Calu3 (cell line): ENCODE data around the gene BRF1. TPM values are rescaled to one million over a fixed set of nuclear protein-coding genes. Genes with fewer than 3 reads are reported as not detected.
A peak's percentile ranks its signal among the peaks of the same experiment; 100 is the strongest.

Source experiments
- BruUV-seq: library from RNA; stranded (reverse); fragments of 400-500 nt; replicated peaks from 2 replicates; lab custom pipeline; 2021; lab: Mats Ljungman, UMichigan
- CTCF ChIA-PET: fragments of 300-600 bp; sonication (Branson Sonifier 250); formaldehyde crosslinking; loops from one replicate; lab custom pipeline; 2022; ENCODE audit warnings: antibody characterized with exemption; lab: Charles Lee
- DNase-seq: peaks from one replicate; pipeline ENCODE4 v3.0.0; 2022
- H3K27ac Mint-ChIP-seq: one replicate; pipeline ENCODE4 v1.8.0; 2022; ENCODE audit warnings: mixed read lengths; ENCODE audit not compliant: unreplicated experiment
- H3K27me3 Mint-ChIP-seq: one replicate; pipeline ENCODE4 v1.8.0; 2022; ENCODE audit warnings: mixed read lengths; ENCODE audit not compliant: unreplicated experiment
- H3K36me3 Mint-ChIP-seq: one replicate; pipeline ENCODE4 v1.8.0; 2022; ENCODE audit warnings: mild to moderate bottlenecking, moderate library complexity, mixed read lengths; ENCODE audit not compliant: insufficient read depth, unreplicated experiment
- H3K4me1 Mint-ChIP-seq: one replicate; pipeline ENCODE4 v1.8.0; 2022; ENCODE audit warnings: mild to moderate bottlenecking, low read depth, mixed read lengths; ENCODE audit not compliant: unreplicated experiment
- H3K4me3 Mint-ChIP-seq: one replicate; pipeline ENCODE4 v1.8.0; 2022; ENCODE audit warnings: mild to moderate bottlenecking, low read depth, moderate library complexity, mixed read lengths; ENCODE audit not compliant: unreplicated experiment
- H3K9me3 Mint-ChIP-seq: one replicate; pipeline ENCODE4 v1.8.0; 2022; ENCODE audit warnings: low read depth, mixed read lengths; ENCODE audit not compliant: unreplicated experiment
- intact Hi-C: fragments of 100-400 bp; cut with micrococcal nuclease; formaldehyde crosslinking; loops from one replicate; pipeline ENCODE4 v1.10.0; 2022; ENCODE audit not compliant: unreplicated experiment
- total RNA-seq: library from RNA; stranded (reverse); gene quantifications from 2 replicates; pipeline ENCODE4 v1.2.3, GENCODE V29; 2022
- TF ChIP-seq, protein P1 (sequence below): fragments of 200-600 bp; IDR thresholded peaks from one replicate; pipeline ENCODE4 v1.8.0; 2022; ENCODE audit warnings: antibody characterized with exemption; ENCODE audit not compliant: unreplicated experiment

The BRF1 gene
- total RNA-seq, 1 experiment from 2014 or later: 38.4 TPM

DNA sequence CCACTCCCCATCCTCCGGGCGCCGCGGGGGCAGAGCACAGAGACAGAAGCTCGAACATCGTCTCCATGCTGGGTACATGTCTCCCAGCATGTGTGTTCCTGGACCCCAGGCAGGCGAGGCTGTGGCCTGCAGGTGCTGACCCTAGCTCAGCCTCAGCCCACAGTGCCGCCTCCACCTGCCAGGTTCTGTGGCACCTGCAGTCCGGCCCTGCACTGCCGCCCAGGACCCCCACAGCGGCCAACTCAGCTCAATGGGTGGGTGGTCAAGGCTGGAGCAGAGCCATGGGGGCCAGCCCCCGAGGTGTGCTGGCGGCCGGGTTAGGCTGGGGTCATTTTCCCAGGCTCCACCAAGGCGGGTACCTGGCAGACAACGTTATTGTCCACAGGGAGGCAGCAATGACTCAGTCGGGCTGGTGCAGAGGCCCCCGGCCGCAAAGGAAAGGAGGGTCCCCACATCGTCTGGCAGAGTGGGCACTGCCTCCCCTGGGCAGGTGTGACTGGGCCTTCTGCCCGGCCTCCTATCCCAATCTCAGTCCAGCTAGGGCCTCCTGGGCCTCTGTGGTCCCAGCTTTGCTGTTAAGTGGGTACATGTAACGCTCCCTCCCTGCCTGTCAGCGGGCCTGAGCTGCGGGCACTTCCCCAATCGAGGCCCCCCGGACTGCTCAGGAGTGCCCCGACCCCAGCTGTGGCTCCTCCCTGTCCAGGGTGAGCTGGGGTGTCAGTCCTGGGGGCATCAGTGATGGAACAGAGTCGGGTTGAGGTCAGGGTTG, 99.5 kb downstream of the BRF1 start:
- CTCF ChIA-PET: interaction anchor here (0.6 to 2.0 kb wide), 3 partner anchors 151 to 289 kb away, joined by 3 to 6 read pairs (median 4); partner anchors contain the start of gene TEDC1
- no peak for DNase-seq
- H3K27me3 Mint-ChIP-seq: peaks cover 34% of the 10 kb centered on the region
- no peak overlapping the region for H3K27ac Mint-ChIP-seq
- no TSS peak for BruUV-seq
- no peaks in the 10 kb centered on the region for H3K9me3 Mint-ChIP-seq
- H3K36me3 Mint-ChIP-seq: peaks cover 9% of the 10 kb centered on the region
- H3K4me1 Mint-ChIP-seq: peaks cover 15% of the 10 kb centered on the region
- TF ChIP-seq, protein P1, sequence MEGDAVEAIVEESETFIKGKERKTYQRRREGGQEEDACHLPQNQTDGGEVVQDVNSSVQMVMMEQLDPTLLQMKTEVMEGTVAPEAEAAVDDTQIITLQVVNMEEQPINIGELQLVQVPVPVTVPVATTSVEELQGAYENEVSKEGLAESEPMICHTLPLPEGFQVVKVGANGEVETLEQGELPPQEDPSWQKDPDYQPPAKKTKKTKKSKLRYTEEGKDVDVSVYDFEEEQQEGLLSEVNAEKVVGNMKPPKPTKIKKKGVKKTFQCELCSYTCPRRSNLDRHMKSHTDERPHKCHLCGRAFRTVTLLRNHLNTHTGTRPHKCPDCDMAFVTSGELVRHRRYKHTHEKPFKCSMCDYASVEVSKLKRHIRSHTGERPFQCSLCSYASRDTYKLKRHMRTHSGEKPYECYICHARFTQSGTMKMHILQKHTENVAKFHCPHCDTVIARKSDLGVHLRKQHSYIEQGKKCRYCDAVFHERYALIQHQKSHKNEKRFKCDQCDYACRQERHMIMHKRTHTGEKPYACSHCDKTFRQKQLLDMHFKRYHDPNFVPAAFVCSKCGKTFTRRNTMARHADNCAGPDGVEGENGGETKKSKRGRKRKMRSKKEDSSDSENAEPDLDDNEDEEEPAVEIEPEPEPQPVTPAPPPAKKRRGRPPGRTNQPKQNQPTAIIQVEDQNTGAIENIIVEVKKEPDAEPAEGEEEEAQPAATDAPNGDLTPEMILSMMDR: peak; percentile 31
- intact Hi-C loops: no loop called here
- H3K4me3 Mint-ChIP-seq: no peak overlapping the region

DNA sequence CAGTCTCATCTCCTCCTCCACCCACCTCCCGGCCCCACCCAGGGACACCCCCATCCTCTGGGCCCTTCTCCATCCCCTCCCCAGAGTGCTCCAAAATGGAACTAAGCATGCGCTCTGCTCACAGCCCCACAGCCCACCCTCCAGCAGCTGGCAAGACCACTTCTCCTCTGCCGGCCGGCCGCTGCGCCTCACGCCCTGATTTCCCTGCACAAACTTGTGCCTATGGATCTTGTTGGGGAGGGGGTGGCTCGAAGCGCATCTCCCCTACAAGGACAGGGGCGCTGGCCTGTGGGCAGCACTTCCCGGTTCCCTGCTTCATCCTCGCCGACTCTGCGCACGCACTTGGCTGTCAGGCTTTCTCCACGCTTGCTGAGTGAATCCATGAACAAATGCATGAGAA, 100.2 kb downstream of the BRF1 start:
- CTCF ChIA-PET: interaction anchor here (0.6 to 2.0 kb wide), 3 partner anchors 152 to 289 kb away, joined by 4 to 6 read pairs (median 6); no protein-coding TSS in a partner anchor
- DNase-seq: no peak
- peaks cover 40% of the 10 kb centered on the region for H3K27me3 Mint-ChIP-seq
- no peaks in the 10 kb centered on the region for H3K9me3 Mint-ChIP-seq
- H3K4me1 Mint-ChIP-seq: peaks cover 15% of the 10 kb centered on the region
- TF ChIP-seq, protein P1: no peak
- no peak overlapping the region for H3K27ac Mint-ChIP-seq
- no peak overlapping the region for H3K4me3 Mint-ChIP-seq
- H3K36me3 Mint-ChIP-seq: peaks cover 9% of the 10 kb centered on the region
- intact Hi-C loops: no loop called here
- BruUV-seq: no TSS peak

DNA sequence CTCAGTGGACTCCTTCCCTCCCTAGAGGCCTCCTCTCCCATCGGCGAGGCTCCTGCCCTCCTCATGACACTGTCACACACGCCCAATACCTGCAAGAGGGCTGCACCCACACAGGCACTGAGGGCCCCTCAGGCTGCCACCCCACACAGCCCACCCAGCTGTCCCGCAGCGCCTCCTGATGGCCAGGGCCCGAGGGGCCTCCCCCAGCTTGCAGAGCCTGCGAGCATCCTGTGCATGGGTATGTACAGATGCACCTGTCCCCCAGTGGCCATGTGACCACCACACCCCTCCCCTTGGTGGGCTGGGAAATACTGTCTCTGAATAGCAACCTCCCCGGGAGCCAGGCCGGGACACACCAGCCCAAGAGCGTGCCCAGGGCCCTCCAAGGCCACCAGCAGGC, 100.7 kb downstream of the BRF1 start:
- peaks cover 15% of the 10 kb centered on the region for H3K4me1 Mint-ChIP-seq
- TF ChIP-seq, protein P1: no peak
- no peak overlapping the region for H3K4me3 Mint-ChIP-seq
- no peak for DNase-seq
- peaks cover 8% of the 10 kb centered on the region for H3K36me3 Mint-ChIP-seq
- intact Hi-C loops: no loop called here
- no peak overlapping the region for H3K27ac Mint-ChIP-seq
- no peaks in the 10 kb centered on the region for H3K9me3 Mint-ChIP-seq
- CTCF ChIA-PET: no interaction called here
- H3K27me3 Mint-ChIP-seq: peaks cover 46% of the 10 kb centered on the region
- no TSS peak for BruUV-seq

DNA sequence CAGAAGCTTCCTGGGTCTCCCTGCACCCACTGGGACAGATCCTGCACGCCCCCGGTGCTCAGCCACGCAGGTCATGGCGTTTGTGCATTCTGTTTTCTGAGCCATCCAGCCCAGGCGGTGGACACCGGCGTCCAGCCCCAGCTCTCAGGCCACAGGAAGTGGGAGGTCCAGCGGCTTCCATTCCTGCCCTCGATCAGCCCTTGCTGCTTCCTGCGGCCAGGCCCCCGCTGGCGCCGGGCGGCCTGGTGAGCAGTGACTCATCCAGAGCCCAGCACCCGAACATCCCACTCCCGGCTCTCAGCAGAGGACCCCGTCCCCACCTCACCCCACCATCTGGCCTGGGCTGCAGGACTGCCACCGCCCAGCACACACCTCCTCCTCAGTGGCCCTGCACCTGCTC, 101.7 kb downstream of the BRF1 start:
- DNase-seq: no peak
- peaks cover 56% of the 10 kb centered on the region for H3K27me3 Mint-ChIP-seq
- no TSS peak for BruUV-seq
- intact Hi-C loops: no loop called here
- no peaks in the 10 kb centered on the region for H3K9me3 Mint-ChIP-seq
- H3K4me3 Mint-ChIP-seq: no peak overlapping the region
- peaks cover 18% of the 10 kb centered on the region for H3K4me1 Mint-ChIP-seq
- H3K36me3 Mint-ChIP-seq: no peaks in the 10 kb centered on the region
- CTCF ChIA-PET: interaction anchor here (0.9 kb wide), 1 partner anchor 104 kb away, joined by 3 read pairs; no protein-coding TSS in a partner anchor
- H3K27ac Mint-ChIP-seq: no peak overlapping the region
- TF ChIP-seq, protein P1: no peak
